A549 treated with CORT108297 at 1 μM for 4 hours (cell line): Measurements from ENCODE around the gene BCKDHA. TPM values are rescaled to one million over a fixed set of nuclear protein-coding genes. Genes with fewer than 3 reads are reported as not detected.

Experiments
- total RNA-seq: library from RNA; stranded (reverse); fragments of 200-300 nt; extraction: Qiagen RNA extraction; gene quantifications from 5 replicates; pipeline ENCODE4 v1.2.3, GENCODE V29; 2022

Gene BCKDHA
- total RNA-seq = 38.6 to 50.6 TPM (median 45.6 TPM) in 5 replicates

DNA sequence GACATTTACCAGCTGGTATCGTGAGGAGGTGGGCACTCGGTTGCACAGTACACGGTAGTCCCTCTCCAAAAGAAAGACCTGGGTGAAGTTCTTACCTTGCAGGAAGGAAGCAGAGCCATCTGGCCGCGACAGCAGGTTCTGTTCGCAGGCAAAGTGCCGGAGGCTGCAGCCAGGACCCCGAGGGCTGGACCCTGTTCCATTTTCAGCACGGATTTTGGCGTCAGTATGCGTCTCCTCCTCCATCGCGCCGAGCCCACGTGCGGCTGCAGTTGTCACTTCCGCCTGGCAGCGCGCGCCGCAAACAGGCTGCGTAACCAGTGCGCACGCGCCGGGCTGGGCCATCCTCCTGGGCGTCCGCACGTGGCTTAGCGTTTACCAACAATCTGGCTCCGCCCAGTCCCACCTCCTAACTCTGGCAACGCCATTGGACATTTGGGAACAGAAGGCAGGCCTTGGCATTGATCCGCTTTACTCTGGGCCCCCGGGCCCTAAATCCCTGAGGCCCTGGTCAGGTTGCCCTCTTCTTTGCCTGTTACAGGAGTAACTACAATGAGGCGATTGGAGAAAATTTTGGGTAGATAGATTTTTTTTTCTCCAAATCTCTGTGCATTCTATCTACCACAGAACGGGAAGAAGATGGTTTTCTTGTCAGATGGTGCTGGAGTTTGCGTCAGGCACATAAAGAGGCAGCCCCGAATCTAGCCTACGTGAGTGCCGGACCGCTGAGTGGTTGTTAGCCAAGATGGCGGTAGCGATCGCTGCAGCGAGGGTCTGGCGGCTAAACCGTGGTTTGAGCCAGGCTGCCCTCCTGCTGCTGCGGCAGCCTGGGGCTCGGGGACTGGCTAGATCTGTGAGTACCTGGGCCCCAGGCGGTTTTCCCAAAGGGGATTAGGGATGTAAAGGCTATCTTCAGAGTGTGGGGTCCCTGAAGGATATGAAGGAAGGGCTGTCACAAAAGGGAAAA, at the start of gene BCKDHA, which contains the start of gene EXOSC5:
BCKDHA (plus strand) TSS at position 733 of the 964 bp plus-strand sequence; CDS start at position 743, 10 bp downstream.
EXOSC5 (minus strand) TSS at position 274 of the 964 bp plus-strand sequence; CDS start at position 243, 31 bp downstream.

DNA sequence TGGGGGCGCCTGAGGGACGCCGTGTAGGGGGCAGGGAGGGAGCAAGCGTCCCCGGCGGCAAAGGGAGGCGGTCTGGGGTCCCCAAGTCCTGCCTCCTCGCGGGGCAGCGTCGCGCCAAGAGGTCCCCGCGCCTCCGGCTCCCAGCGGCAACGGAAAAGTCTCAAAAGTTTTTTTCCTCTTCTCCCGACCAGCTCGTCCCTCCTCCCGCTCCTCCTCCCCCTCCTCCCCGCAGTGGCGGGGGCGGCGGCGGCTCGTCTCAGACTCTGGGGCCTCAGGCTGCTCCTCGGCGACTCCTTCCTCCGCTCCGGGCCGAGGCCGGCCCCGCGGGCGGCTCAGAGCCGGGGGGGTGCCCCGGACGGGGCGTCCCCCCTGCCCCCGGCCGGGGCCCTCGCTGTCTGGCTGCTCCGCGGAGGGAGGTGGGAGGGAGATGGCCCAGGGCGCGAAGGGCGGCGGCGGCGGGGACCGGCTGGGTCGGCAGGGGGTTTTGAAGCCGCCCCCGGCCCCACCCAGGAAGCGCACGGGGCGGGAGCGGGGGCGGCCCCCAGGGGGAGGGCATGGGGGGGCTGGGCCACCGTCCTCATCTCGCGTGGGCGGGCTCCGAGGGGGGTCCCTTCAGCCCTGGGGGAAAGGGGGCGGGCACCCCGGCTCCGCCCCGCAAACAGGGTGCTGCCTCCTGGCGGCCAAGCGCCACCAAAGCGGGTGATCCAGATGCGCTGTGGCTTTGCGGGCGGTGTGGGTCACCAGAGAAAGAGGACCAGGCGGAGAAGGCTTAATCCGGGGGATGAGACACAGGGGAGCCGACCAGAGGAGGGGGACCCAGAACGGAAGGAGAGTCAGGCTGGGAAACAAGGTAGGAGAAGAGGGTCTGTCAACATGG, 43.9 kb upstream of the BCKDHA start, which contains the start of gene TGFB1:
TGFB1 (minus strand) TSS at position 457 of the 877 bp plus-strand sequence. CDS start 878 bp downstream, outside the sequence.

DNA sequence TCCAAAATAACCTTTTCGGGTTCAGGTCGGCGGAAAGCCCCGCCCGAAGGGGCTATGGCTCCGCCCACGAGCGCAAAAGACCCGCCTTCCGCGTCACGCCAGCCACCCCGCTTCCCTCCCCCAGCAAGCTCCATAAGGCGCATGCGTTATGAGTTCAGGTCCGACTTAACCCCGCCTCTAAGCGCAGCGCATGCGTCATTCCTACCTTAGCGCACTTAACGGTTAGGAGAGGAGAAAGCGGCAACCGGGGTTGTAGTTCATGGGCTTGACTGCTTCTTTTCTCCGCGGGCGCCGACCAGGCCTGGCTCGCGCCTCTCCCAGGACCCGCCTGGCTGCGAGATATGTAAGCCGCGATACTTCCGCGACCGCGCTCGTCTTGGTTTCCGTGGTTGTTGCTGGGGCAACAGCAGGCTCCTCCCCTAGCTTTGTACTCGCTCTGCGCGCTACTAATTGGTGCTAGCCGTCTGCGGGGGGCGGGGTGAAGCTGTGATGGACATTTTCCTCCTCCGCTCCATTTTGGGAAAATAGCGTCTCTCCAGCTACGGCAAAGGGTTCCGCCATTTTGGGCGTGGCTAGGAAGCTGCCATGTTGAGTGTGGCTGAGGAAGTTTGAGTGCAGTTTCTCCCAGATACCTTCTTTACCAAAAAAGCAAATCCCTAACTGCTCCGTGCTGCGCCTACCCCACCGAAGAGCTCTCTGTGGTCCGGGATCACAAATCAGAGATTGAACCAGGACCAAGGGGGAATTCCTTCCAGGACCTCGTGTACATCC, 33.7 kb upstream of the BCKDHA start, which contains the start of gene B9D2:
B9D2 (minus strand) TSS at position 397 of the 771 bp plus-strand sequence. CDS start 630 bp downstream, outside the sequence.

DNA sequence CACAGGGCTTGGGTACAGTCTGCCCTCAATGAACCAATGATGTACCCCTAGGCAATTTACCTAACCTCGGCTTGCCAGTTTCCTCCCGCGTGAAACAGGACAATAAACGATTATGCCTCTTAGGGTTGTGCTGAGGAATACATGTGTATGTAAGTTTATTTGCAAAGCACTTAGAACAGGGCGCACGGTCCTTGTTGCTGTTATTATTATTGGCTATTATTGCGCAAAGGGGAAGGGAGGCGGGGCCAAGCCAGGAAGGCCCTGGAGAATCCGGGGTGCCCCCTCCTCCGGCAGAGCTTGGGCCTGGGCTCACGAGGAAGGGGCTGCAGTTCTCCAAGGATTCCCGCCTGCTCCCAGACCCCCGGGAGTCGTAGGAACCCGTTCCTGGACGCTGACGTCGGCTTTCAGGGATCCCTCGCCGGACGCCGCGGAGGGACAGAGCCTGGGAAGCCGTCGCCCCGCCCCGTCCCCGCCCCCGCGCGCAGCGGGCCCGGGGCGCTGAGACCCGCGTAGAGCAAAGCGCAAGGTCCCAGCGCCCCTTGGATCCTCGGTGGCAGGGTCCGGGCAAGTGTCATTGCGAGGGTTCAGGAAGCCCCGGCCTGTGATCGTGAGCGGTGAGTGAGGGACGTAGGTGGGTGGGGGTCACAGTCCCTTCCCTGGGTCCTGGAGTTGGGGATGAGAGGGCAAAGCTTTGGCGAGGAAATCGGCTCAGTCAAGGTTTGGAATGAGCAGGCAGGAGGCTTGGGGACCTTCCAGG, 21.2 kb upstream of the BCKDHA start, which contains the start of gene TMEM91:
TMEM91 (plus strand) TSS at position 293 of the 757 bp plus-strand sequence. CDS start 1,777 bp downstream, outside the sequence.

DNA sequence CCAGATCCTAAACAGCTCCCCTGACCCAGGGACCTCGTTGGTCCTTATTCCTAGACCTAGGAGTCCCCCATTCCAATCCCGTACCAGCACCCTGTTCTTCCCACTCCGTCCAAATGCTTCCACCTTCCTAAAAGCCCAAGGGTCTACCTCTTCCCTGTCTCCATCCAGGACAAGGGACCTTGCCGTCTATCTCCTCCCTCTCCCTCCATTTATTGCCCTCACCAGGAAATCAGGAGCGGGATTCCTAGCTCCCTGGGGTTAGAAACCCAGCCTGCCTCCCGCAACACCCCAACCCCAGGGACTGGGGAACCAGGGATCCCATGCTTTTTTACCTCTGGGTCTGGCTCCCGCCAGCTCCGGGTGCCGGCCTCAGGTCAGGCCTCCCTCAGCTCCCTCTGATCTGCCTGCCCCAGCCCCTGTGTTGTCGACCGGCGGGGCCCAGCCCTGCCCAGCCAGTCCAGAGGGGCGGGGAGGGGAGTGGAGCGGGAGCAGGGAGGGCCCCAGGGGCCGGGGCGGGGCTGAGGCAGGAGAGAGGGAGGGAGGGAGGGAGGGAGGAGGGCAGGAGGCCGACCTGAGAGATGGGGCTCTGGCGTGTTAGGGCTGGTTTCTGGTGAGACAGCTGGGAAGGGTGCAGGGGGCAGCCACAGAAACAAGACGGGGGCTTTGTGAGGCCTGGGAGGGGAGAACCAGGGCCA, 29.5 kb downstream of the BCKDHA start, which contains the start of gene B3GNT8:
B3GNT8 (minus strand) TSS at position 423 of the 695 bp plus-strand sequence. CDS start 596 bp downstream, outside the sequence.

DNA sequence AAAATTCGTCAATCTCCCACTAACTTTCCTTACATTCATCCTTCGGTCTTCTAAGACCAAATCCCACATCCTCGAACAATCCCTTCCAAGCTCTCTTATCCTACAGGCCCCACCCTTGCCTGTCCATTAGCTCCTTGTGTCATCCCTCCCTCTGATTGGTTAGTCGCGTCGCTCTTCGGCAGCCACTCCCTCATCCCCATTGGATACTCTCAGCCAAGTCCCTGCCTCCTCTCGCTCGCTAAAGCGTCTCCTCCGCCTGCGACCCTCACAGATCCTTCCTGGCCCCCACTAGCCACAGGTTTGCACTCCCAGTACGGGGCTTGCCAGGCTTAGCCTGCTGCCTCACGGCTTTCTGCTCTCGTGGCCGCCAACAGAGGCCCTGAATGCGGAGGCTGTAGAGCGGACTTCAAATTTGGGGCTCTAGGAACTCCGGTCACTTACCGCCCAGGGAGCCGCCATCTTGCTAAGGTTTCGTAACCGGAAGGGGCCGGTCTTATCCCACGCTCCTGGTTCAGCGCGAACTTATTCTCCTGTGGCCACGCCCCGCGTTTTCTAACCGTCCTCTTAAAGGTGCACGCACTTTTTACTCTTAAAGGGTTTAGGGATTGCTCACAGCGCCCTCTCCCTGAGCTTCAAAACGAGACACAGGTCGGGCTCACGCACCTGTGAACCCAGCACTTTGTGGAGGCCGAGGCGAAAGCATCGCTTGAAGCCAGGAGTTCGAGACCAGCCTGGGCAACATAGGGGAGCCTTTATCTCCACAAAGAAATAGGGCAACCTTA, 42.0 kb downstream of the BCKDHA start, which contains the start of gene DMAC2:
DMAC2 (minus strand) TSS at position 472 of the 782 bp plus-strand sequence; CDS start at position 459, 13 bp downstream.

DNA sequence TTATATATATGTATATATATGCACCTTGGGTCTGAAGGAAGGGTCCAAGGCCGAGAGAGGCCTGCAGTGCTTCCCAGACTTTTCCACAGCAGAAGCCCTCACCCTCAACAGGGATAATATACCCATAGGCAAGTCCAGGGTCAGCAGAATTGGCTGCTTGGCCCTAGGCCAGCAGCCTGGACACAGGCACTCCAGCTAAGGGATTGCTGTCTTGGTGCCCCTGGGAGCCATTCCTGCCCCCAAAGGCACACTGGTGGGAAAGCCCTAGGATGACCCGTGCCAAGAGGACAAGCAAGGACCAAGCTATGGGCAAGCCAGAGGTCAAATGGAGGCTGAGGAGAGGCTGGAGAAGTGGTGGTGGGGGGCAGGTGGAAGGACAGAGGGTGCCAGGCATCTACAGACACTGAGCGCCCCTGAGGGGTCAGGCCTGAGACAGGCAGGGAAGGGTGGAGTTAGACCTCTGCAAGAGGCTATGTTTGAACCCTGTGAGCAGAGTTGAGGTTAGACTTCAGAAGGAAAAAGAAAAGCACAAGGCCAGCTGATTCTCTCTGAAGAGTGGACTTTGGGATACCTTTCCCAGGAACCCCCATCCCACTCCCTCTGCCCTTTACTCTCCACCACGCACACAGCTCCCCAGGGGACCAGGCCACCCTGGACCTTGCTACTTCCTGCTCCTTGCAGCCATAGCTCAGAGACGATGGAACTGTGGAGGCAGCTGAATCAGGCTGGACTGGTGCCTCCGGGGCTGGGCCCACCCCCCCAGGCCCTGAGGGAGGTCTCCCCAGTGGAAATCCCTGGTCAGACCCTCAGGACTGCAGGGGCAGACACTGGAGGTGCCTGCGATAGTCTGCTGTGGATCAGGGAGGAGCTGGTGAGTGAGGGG, 45.1 kb downstream of the BCKDHA start, which contains the start of gene ERICH4:
ERICH4 (plus strand) TSS at position 684 of the 883 bp plus-strand sequence; CDS start at position 698, 14 bp downstream.

Other genes starting within 250 kb of the BCKDHA start
- gene CYP2S1, start 204.6 kb upstream of the BCKDHA start, total RNA-seq = 21.2 to 28.5 TPM (median 26.9 TPM) in 5 replicates
- gene AXL, start 178.6 kb upstream of the BCKDHA start, total RNA-seq = 127 to 146 TPM (median 136 TPM) in 5 replicates
- 284 to 314 TPM (median 312 TPM) in 5 replicates for gene HNRNPUL1, start 133.4 kb upstream of the BCKDHA start, total RNA-seq
- gene CCDC97, start 87.6 kb upstream of the BCKDHA start, total RNA-seq = 34.0 to 47.5 TPM (median 42.6 TPM) in 5 replicates
- 126 to 159 TPM (median 154 TPM) in 5 replicates for gene TGFB1, start 43.9 kb upstream of the BCKDHA start, total RNA-seq
- gene B9D2, start 33.7 kb upstream of the BCKDHA start, total RNA-seq = 25.1 to 33.2 TPM (median 32.2 TPM) in 5 replicates
- gene TMEM91, start 21.3 kb upstream of the BCKDHA start, total RNA-seq = 3.2 to 4.6 TPM (median 4.2 TPM) in 5 replicates
- gene EXOSC5, start 459 bp upstream of the BCKDHA start, total RNA-seq = 75.7 to 110 TPM (median 102 TPM) in 5 replicates
- 0.05 to 0.21 TPM (median 0.10 TPM) in 4 of 5 replicates, not detected in the other for gene B3GNT8, start 29.6 kb downstream of the BCKDHA start, total RNA-seq
- 104 to 118 TPM (median 106 TPM) in 5 replicates for gene DMAC2, start 42.1 kb downstream of the BCKDHA start, total RNA-seq
- gene ERICH4, start 45.3 kb downstream of the BCKDHA start, total RNA-seq = 0.09 TPM in 1 of 5 replicates, not detected in the others
- gene CEACAM21, start 178.3 kb downstream of the BCKDHA start, total RNA-seq = not detected in 5 replicates
- gene CEACAM4, start 229.3 kb downstream of the BCKDHA start, total RNA-seq = not detected in 5 replicates